ENCODE results near the gene NUDT1. TPM values are rescaled to one million over a fixed set of nuclear protein-coding genes. Genes with fewer than 3 reads are reported as not detected.

The NUDT1 gene
- total and polyA plus RNA-seq, 2 experiments from 2014 or later = 33.0 to 33.8 TPM

- no peak for DNase-seq (ENCODE audit: low read depth in 1 of 2, low spot score in 1 of 2)
- H3K9me3 ChIP-seq (ENCODE audit: low read depth) = no peaks in the 10 kb centered on the region
- no peak for TF ChIP-seq CTCF (IDR thresholded peaks at IDR 0.05; ENCODE audit: low read depth, low read length)
These were observed 11.0 kb downstream of the NUDT1 start for GRCh38 chr7:2253021-2253420.

DNA sequence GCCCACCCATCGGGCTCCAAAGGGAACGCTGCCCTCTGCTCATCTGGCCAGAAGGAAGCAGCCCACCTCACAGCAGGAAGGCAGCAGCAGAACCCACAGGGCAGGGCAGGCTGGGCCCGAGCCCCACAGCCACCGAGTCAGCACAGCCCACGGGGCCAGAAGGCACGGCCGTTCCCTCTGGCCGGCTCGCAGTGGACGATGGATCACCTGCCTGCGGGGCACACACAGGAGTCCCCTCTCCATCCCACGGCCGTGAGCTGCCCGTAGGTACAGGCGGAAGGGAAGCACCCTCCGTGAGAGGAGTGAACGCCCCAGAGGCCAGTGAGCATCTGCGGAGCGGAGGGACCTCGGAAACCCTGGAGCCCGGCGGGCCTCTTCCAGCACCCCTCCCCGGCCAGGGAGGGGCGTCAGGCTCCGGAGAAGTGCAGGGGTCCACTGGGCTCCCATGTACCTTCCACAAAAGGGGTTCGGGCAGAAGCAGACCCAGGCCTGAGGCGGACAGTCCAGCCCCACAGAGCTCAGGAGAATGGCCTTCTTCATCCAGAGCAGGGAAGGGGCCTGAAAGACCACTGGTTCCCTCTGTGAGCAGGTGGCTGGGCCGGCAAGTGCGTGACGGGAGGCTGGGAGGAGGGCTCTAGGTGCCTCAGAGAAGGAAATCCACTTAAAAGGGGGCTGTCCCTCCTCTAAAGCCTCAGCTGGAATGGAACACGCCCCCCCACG lies 11.7 kb downstream of the NUDT1 start:
- DNase-seq (ENCODE audit: low read depth in 1 of 2, low spot score in 1 of 2) = no peak
- no peaks in the 10 kb centered on the region for H3K36me3 ChIP-seq
- no peaks in the 10 kb centered on the region for H3K4me1 ChIP-seq (ENCODE audit: low read depth)
- no peak overlapping the region for H3K4me3 ChIP-seq
- no peak overlapping the region for H3K27ac ChIP-seq
- no peaks in the 10 kb centered on the region for H3K9me3 ChIP-seq (ENCODE audit: low read depth)
- H3K27me3 ChIP-seq = no peaks in the 10 kb centered on the region
- no peak for TF ChIP-seq CTCF (IDR thresholded peaks at IDR 0.05; ENCODE audit: low read depth, low read length)

More at GRCh38 chr7:2253021-2253420, 11.0 kb downstream of the NUDT1 start:
- Histone ChIP-seq H3K27ac (no peak overlapping the region), H3K36me3 (no peaks in the 10 kb centered on the region), H3K4me1 (ENCODE audit: low read depth) (no peaks in the 10 kb centered on the region), H3K4me3 (no peak overlapping the region), H3K27me3 (no peaks in the 10 kb centered on the region)

DNA sequence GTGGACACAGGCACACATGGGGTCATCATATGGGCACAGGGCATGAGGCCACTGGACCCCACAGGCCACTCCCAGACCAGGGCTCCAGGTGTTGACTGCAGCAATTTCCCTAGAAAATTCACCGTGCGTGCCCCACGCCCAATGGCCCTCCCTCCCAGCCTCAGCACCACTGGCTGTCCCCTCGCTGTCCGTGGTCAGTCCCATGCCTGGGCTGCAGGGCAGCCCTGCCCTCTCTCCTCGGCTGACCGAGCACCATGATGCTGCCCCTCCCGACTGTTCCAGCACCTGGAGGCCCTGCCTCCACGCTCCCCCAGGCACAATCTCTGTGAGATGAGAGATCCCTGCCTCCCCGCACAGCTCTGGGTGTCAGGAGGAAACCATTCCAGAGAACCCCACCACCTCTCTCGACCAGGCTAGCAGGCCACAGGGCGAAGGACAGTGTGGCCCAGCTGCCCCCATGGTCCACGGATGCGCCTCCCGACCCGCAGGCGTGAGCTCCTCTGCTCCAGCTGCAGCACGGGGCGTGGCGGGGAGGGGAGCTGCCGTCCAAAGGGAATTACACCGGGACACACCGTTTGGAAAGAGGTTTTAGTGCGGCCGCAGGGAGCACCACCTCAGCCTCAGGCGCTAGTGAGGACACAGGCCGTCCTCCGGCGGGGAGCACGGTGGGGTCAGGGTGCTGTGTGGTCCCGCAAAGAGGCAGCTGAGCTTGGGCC lies 12.6 kb downstream of the NUDT1 start:
- TF ChIP-seq CTCF (IDR thresholded peaks at IDR 0.05; ENCODE audit: low read depth, low read length) = no peak
- H3K36me3 ChIP-seq = no peaks in the 10 kb centered on the region
- no peaks in the 10 kb centered on the region for H3K4me1 ChIP-seq (ENCODE audit: low read depth)
- no peak overlapping the region for H3K4me3 ChIP-seq
- no peaks in the 10 kb centered on the region for H3K9me3 ChIP-seq (ENCODE audit: low read depth)
- no peak overlapping the region for H3K27ac ChIP-seq
- H3K27me3 ChIP-seq = no peaks in the 10 kb centered on the region
- DNase-seq (ENCODE audit: low read depth in 1 of 2, low spot score in 1 of 2) = no peak

DNA sequence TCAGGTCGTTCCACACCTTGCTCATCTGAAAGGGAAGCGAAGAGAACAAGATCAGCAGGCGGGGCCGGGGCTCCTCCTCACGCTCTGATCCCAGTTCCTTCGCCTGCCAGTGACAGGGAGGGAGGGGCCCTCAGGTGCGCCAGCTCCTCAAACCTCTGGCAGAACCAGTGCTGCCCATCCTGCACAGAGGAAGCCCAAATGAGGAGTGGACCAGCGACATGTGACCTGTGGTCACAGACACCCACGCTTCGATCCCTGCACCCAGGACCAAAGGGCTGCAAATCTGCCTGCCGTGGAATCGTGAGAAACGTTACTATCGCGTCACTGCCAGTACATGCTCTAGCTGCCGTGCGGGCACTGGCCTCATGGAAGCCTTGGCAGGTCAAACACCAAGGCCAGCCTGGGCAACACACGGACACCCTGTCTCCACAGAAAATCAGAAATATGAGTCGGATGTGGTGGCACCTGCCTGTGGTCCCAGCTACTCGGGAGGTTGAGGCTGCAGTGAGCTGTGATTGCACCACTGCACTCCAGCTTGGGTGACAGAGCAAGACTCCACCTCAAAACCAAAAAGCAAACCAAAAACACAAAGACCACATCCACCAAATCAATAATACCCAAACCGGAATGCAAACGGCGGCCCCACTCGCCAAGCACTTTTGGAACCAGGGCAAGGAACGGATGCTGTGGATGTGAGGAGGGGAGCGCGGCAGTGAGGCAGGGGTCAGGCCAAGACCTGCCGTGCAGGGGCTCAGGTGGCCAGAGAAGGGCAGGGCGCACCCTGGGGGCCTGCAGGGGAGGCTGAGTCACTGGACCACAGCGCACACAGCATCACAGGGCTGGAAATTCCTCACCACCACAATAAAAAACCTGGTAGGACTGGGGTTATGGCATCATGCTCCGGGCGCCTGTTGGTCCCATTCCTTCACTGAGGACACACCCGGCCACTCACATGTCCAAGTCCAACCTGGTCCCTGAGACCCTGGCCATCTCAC lies 13.4 kb downstream of the NUDT1 start:
- no peak for DNase-seq (ENCODE audit: low read depth in 1 of 2, low spot score in 1 of 2)
- no peaks in the 10 kb centered on the region for H3K27me3 ChIP-seq
- no peaks in the 10 kb centered on the region for H3K36me3 ChIP-seq
- no peak for TF ChIP-seq CTCF (IDR thresholded peaks at IDR 0.05; ENCODE audit: low read depth, low read length)
- H3K4me3 ChIP-seq = no peak overlapping the region
- no peaks in the 10 kb centered on the region for H3K9me3 ChIP-seq (ENCODE audit: low read depth)
- no peaks in the 10 kb centered on the region for H3K4me1 ChIP-seq (ENCODE audit: low read depth)
- H3K27ac ChIP-seq = no peak overlapping the region

- Histone ChIP-seq H3K9me3 (ENCODE audit: low read depth) (no peaks in the 10 kb centered on the region), H3K27me3 (no peaks in the 10 kb centered on the region), H3K27ac (no peak overlapping the region), H3K4me3 (no peak overlapping the region), H3K4me1 (ENCODE audit: low read depth) (no peaks in the 10 kb centered on the region), H3K36me3 (no peaks in the 10 kb centered on the region)
- no peak for DNase-seq (ENCODE audit: low read depth in 1 of 2, low spot score in 1 of 2)
- no peak for TF ChIP-seq CTCF (IDR thresholded peaks at IDR 0.05; ENCODE audit: low read depth, low read length)
These were observed 14.4 kb downstream of the NUDT1 start for GRCh38 chr7:2256306-2257045.
